ENCODE data around the gene LRP5.
"Not testable (repeated sequence)": the region's sequence is repeated elsewhere in the genome, so short reads cannot be mapped to it uniquely, and the experiment has no call there.

The LRP5 gene

DNA sequence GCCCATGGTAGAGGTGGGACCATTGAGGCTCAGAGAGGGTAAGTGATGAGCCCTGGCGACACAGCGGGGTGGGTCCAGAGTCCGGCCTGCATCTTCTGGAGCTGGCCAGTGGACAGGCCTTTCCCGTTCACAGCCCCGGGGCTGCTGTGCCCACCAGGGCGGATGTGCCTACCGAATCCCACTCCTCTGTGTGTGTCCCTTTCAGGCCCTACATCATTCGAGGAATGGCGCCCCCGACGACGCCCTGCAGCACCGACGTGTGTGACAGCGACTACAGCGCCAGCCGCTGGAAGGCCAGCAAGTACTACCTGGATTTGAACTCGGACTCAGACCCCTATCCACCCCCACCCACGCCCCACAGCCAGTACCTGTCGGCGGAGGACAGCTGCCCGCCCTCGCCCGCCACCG, 136.2 kb downstream of the LRP5 start:
- no peak for DNase-seq (ENCODE audit: low read depth)
- H3K4me3 ChIP-seq (ENCODE audit: low read depth, low read length): no peak overlapping the region
- TF ChIP-seq CTCF (IDR thresholded peaks at IDR 0.05; ENCODE audit: insufficient read depth, low read depth, low read length, missing control alignments): no peak

- H3K4me3 ChIP-seq (ENCODE audit: low read depth, low read length): no peak overlapping the region
- no peak for DNase-seq (ENCODE audit: low read depth)
- no peak for TF ChIP-seq CTCF (IDR thresholded peaks at IDR 0.05; ENCODE audit: insufficient read depth, low read depth, low read length, missing control alignments)
Measured at GRCh38 chr11:68449951-68450350, 137.6 kb downstream of the LRP5 start.

GRCh38 chr11:68450711-68451110, 138.3 kb downstream of the LRP5 start:
- H3K4me3 ChIP-seq (ENCODE audit: low read depth, low read length): no peak overlapping the region
- no peak for TF ChIP-seq CTCF (IDR thresholded peaks at IDR 0.05; ENCODE audit: insufficient read depth, low read depth, low read length, missing control alignments)
- no peak for DNase-seq (ENCODE audit: low read depth)

GRCh38 chr11:68454767-68455166, 142.4 kb downstream of the LRP5 start:
- no peak overlapping the region for H3K4me3 ChIP-seq (ENCODE audit: low read depth, low read length)
- no peak for DNase-seq (ENCODE audit: low read depth)
- no peak for TF ChIP-seq CTCF (IDR thresholded peaks at IDR 0.05; ENCODE audit: insufficient read depth, low read depth, low read length, missing control alignments)

DNA sequence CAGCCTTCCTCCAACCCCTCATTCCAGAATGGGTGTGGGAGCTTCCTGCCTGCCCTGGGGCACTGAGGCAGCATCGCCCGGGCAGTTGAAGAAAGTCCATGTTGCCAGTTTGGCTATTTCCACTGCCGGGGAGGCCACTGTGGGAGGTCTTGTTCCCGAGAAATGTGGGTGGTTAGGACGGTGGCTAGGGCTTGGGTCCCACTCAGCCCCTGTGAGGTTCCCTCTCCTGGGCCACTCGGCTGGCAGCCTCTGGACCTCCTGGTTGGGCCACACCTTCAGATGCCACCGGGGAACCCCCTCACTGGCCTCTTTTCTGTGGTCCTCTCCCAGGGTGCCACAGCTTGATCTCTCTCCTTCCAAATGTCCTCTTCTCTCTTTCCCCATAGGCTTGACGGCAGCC, 143.1 kb downstream of the LRP5 start:
- TF ChIP-seq CTCF (IDR thresholded peaks at IDR 0.05; ENCODE audit: insufficient read depth, low read depth, low read length, missing control alignments): no peak
- H3K4me3 ChIP-seq (ENCODE audit: low read depth, low read length): no peak overlapping the region
- DNase-seq (ENCODE audit: low read depth): no peak

DNA sequence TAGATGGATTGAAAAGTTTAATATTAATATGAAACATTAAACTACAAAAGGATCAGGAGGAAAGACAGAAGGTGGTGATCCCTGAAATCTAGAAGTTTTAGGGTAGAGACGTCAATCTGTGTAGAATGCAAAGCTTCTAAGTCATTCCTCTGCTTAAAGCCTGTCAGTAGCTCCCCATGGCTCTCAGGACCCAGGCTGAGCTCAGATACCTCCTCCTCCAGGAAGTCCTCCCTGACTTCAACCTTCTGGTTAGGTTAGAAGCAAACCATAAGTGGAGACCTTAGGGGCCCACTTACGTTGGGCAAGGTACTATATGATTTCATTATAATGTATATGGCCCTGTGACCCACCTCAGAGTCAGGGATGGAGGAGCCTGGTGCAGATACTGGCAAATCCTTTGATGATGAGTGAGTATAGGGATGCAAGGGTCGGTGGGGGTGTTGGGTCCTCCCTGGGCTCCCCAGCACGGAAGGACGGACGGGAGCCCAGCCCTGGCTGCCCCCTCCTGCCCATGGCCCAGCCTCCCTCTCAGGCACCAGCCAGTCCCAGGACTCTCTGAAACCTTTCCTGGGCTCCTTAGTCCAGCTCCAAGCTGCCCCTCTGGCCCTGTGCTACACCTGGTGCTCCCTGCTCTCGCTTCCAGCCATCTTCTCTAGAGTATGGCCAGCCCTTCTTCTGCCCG, 145.0 kb downstream of the LRP5 start:
- DNase-seq (ENCODE audit: low read depth): no peak
- TF ChIP-seq CTCF (IDR thresholded peaks at IDR 0.05; ENCODE audit: insufficient read depth, low read depth, low read length, missing control alignments): no peak
- no peak overlapping the region for H3K4me3 ChIP-seq (ENCODE audit: low read depth, low read length)

- no peak overlapping the region for H3K4me3 ChIP-seq (ENCODE audit: low read depth, low read length)
- DNase-seq (ENCODE audit: low read depth): no peak
- TF ChIP-seq CTCF (IDR thresholded peaks at IDR 0.05; ENCODE audit: insufficient read depth, low read depth, low read length, missing control alignments): no peak
Measured at GRCh38 chr11:68457898-68458249, 145.5 kb downstream of the LRP5 start.

DNA sequence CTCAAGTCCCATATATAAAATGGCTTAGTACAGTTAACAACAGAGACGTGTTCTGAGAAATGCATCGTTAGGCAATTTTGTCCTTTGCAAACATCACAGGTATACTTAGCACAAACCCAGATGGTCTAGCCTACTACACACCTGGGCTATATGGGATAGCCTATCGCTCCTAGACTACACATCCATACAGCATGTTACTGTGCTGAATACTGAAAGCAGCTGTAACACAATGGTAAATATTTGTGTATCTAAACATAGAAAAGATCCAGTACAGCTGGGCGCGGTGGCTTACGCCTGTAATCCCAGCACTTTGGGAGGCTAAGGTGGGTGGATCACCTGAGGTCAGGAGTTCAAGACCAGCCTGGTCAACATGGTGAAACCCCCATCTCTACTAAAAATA, 145.9 kb downstream of the LRP5 start:
- DNase-seq (ENCODE audit: low read depth); H3K4me3 ChIP-seq (ENCODE audit: low read depth, low read length): not testable (repeated sequence)
